ENCODE measurements around the gene XKRX.

DNA sequence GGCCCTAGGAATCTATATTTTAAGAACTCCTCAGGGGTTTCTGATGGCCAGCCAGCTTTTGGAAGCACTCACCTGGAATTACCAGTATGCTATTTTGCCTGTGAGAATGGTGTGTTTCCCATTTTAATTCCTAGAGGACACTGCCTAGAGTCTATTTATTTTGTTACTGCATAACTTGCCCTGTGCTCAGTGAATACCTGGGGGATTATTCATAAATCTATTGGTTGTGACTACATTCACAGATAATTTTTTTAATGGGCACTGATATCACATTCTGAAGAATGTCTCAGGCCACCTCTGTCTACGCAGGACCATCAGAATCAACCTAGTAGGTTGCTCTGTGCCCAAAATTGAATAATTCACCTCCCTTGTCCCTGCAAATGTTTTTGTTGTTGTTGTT is 47.5 kb upstream of the XKRX start:
- TF ChIP-seq, protein P1, sequence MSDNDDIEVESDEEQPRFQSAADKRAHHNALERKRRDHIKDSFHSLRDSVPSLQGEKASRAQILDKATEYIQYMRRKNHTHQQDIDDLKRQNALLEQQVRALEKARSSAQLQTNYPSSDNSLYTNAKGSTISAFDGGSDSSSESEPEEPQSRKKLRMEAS (IDR thresholded peaks at IDR 0.05; ENCODE audit: low read depth): no peak
- TF ChIP-seq, protein P2, sequence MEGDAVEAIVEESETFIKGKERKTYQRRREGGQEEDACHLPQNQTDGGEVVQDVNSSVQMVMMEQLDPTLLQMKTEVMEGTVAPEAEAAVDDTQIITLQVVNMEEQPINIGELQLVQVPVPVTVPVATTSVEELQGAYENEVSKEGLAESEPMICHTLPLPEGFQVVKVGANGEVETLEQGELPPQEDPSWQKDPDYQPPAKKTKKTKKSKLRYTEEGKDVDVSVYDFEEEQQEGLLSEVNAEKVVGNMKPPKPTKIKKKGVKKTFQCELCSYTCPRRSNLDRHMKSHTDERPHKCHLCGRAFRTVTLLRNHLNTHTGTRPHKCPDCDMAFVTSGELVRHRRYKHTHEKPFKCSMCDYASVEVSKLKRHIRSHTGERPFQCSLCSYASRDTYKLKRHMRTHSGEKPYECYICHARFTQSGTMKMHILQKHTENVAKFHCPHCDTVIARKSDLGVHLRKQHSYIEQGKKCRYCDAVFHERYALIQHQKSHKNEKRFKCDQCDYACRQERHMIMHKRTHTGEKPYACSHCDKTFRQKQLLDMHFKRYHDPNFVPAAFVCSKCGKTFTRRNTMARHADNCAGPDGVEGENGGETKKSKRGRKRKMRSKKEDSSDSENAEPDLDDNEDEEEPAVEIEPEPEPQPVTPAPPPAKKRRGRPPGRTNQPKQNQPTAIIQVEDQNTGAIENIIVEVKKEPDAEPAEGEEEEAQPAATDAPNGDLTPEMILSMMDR (IDR thresholded peaks at IDR 0.05): no peak
- no peak for TF ChIP-seq YY1 (IDR thresholded peaks at IDR 0.05; ENCODE audit: low read depth)
- no peak for TF ChIP-seq POLR2AphosphoS5 (IDR thresholded peaks at IDR 0.05; ENCODE audit: low read depth, low read length)
- TF ChIP-seq GABPA (IDR thresholded peaks at IDR 0.05; ENCODE audit: low read depth): no peak
- TF ChIP-seq EP300 (IDR thresholded peaks at IDR 0.05; ENCODE audit: borderline replicate concordance in 1 of 2, low read depth in 1 of 2, low read length in 1 of 2): no peak
- TF ChIP-seq EZH2phosphoT487 (IDR thresholded peaks at IDR 0.05; ENCODE audit: borderline replicate concordance, low read depth): no peak
- TF ChIP-seq, protein P3, sequence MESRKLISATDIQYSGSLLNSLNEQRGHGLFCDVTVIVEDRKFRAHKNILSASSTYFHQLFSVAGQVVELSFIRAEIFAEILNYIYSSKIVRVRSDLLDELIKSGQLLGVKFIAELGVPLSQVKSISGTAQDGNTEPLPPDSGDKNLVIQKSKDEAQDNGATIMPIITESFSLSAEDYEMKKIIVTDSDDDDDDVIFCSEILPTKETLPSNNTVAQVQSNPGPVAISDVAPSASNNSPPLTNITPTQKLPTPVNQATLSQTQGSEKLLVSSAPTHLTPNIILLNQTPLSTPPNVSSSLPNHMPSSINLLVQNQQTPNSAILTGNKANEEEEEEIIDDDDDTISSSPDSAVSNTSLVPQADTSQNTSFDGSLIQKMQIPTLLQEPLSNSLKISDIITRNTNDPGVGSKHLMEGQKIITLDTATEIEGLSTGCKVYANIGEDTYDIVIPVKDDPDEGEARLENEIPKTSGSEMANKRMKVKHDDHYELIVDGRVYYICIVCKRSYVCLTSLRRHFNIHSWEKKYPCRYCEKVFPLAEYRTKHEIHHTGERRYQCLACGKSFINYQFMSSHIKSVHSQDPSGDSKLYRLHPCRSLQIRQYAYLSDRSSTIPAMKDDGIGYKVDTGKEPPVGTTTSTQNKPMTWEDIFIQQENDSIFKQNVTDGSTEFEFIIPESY (IDR thresholded peaks at IDR 0.05; ENCODE audit: borderline replicate concordance, low read depth): no peak
- TF ChIP-seq RFX5 (IDR thresholded peaks at IDR 0.05; ENCODE audit: low read length): no peak
- no peak for TF ChIP-seq CHD2 (IDR thresholded peaks at IDR 0.05; ENCODE audit: low read length, partially characterized antibody)
- TF ChIP-seq MXI1 (IDR thresholded peaks at IDR 0.05; ENCODE audit: low read depth, low read length): no peak
